ENCODE results near the gene SLC35E2B. TPM values are rescaled to one million over a fixed set of nuclear protein-coding genes. Genes with fewer than 3 reads are reported as not detected.
"Not testable (repeated sequence)": the region's sequence is repeated elsewhere in the genome, so short reads cannot be mapped to it uniquely, and the experiment has no call there.

SLC35E2B gene
- total RNA-seq, 1 experiment from 2014 or later = 41.7 TPM

- H3K4me1 Mint-ChIP-seq = peaks cover 16 to 17% of the 10 kb centered on the region in 2 experiments
- not testable (repeated sequence) for H4K5ac ChIP-seq (ENCODE audit: insufficient read length, low read depth, low read length); H3K4me2 ChIP-seq (ENCODE audit: insufficient read depth, insufficient read length, low read length); H3K23me2 ChIP-seq (ENCODE audit: insufficient read length, low read depth, low read length, poor library complexity, severe bottlenecking); H3T11ph ChIP-seq (ENCODE audit: low read length); H3K56ac ChIP-seq (ENCODE audit: insufficient read length, low read depth, low read length); H2BK5ac ChIP-seq (ENCODE audit: insufficient read length, low read length); H2BK12ac ChIP-seq (ENCODE audit: insufficient read length, low read depth, low read length); H3K4me1 ChIP-seq (ENCODE audit: insufficient read depth, low read length); H3K79me2 ChIP-seq (ENCODE audit: insufficient read depth, low read length); H4K20me1 ChIP-seq (ENCODE audit: control insufficient read depth, insufficient read depth, insufficient read length); H2BK15ac ChIP-seq (ENCODE audit: low read depth, low read length); DNase-seq; H2AK5ac ChIP-seq (ENCODE audit: insufficient read length, low read length); H2AFZ ChIP-seq (ENCODE audit: low read length); H4K8ac ChIP-seq (replicated peaks; ENCODE audit: insufficient read length, low read depth, low read length); H3K9ac ChIP-seq (ENCODE audit: extremely low read depth, insufficient read length, low read length); H3K23ac ChIP-seq (ENCODE audit: insufficient read length, low read depth, low read length); H3K79me1 ChIP-seq (ENCODE audit: insufficient read depth, low read depth, low read length, poor library complexity, severe bottlenecking); H2BK120ac ChIP-seq (ENCODE audit: low read depth, low read length, poor library complexity, severe bottlenecking); H3K27me3 Mint-ChIP-seq (ENCODE audit: low read depth); H3K27me3 ChIP-seq (ENCODE audit: insufficient read depth, low read length); H3K4ac ChIP-seq (ENCODE audit: low read depth, low read length); H3K9me3 ChIP-seq (ENCODE audit: control insufficient read depth, low read depth, low read length); H3K14ac ChIP-seq (ENCODE audit: insufficient read depth, low read length); H3K9me3 Mint-ChIP-seq; H2BK20ac ChIP-seq (ENCODE audit: low read depth, low read length, poor library complexity, severe bottlenecking); H3K27ac Mint-ChIP-seq; H3K18ac ChIP-seq (ENCODE audit: insufficient read length, low read depth, low read length); H4K91ac ChIP-seq (ENCODE audit: insufficient read length, low read depth, low read length); H3K27ac ChIP-seq (ENCODE audit: insufficient read length, low read depth, low read length); H3K4me3 Mint-ChIP-seq
- H3K36me3 Mint-ChIP-seq (ENCODE audit: insufficient read depth in 1 of 3, low read depth in 3 of 3) = peaks cover 3 to 31% (median 26%) of the 10 kb centered on the region in 3 experiments; a peak in 6 of 7 replicates
- WGBS (ENCODE audit: extremely low coverage, insufficient read length, low lambda C conversion rate) = no CpG with 5 or more reads among the region's 18 CpGs
Measured at GRCh38 chr1:1675218-1675617, 17.4 kb downstream of the SLC35E2B start.

- not testable (repeated sequence) for H3K9ac ChIP-seq (ENCODE audit: extremely low read depth, insufficient read length, low read length); H3T11ph ChIP-seq (ENCODE audit: low read length); H3K27ac ChIP-seq (ENCODE audit: insufficient read length, low read depth, low read length); H3K23ac ChIP-seq (ENCODE audit: insufficient read length, low read depth, low read length); H4K20me1 ChIP-seq (ENCODE audit: control insufficient read depth, insufficient read depth, insufficient read length); H2BK15ac ChIP-seq (ENCODE audit: low read depth, low read length); H2BK20ac ChIP-seq (ENCODE audit: low read depth, low read length, poor library complexity, severe bottlenecking); H3K14ac ChIP-seq (ENCODE audit: insufficient read depth, low read length); H3K79me1 ChIP-seq (ENCODE audit: insufficient read depth, low read depth, low read length, poor library complexity, severe bottlenecking); H4K91ac ChIP-seq (ENCODE audit: insufficient read length, low read depth, low read length); H2AFZ ChIP-seq (ENCODE audit: low read length); H3K4me2 ChIP-seq (ENCODE audit: insufficient read depth, insufficient read length, low read length); H3K27me3 ChIP-seq (ENCODE audit: insufficient read depth, low read length); H2AK5ac ChIP-seq (ENCODE audit: insufficient read length, low read length); H3K18ac ChIP-seq (ENCODE audit: insufficient read length, low read depth, low read length); H3K27ac Mint-ChIP-seq; H3K4ac ChIP-seq (ENCODE audit: low read depth, low read length); H2BK12ac ChIP-seq (ENCODE audit: insufficient read length, low read depth, low read length); H3K4me1 ChIP-seq (ENCODE audit: insufficient read depth, low read length); H3K4me3 Mint-ChIP-seq; H4K8ac ChIP-seq (replicated peaks; ENCODE audit: insufficient read length, low read depth, low read length); H3K9me3 Mint-ChIP-seq; H4K5ac ChIP-seq (ENCODE audit: insufficient read length, low read depth, low read length); H2BK5ac ChIP-seq (ENCODE audit: insufficient read length, low read length); H3K23me2 ChIP-seq (ENCODE audit: insufficient read length, low read depth, low read length, poor library complexity, severe bottlenecking); H3K9me3 ChIP-seq (ENCODE audit: control insufficient read depth, low read depth, low read length); H2BK120ac ChIP-seq (ENCODE audit: low read depth, low read length, poor library complexity, severe bottlenecking); DNase-seq; H3K27me3 Mint-ChIP-seq (ENCODE audit: low read depth); H3K79me2 ChIP-seq (ENCODE audit: insufficient read depth, low read length); H3K56ac ChIP-seq (ENCODE audit: insufficient read length, low read depth, low read length)
- Mint-ChIP-seq H3K4me1 (peaks cover 16 to 17% of the 10 kb centered on the region in 2 experiments), H3K36me3 (ENCODE audit: insufficient read depth in 1 of 3, low read depth in 3 of 3) (peaks cover 5 to 33% (median 30%) of the 10 kb centered on the region in 3 experiments; a peak in 6 of 7 replicates)
- no CpG with 5 or more reads among the region's 21 CpGs for WGBS (ENCODE audit: extremely low coverage, insufficient read length, low lambda C conversion rate)
Measured at GRCh38 chr1:1674806-1675205, 17.8 kb downstream of the SLC35E2B start.
